HepG2 (cell line): Measurements from ENCODE around the gene PRKCZ. TPM values are rescaled to one million over a fixed set of nuclear protein-coding genes. Genes with fewer than 3 reads are reported as not detected.

Source experiments
- ARID2 ChIP-seq: sonication (generic); formaldehyde crosslinking; IDR thresholded peaks from 2 replicates; pipeline ENCODE4 v1.8.1; 2022; ENCODE audit warnings: mild to moderate bottlenecking, missing genetic modification reagents, borderline replicate concordance
- ATF1 ChIP-seq: IDR thresholded peaks from 2 replicates; pipeline ENCODE4 v1.6.1; 2016; ENCODE audit warnings: mild to moderate bottlenecking, control low read depth
- CEBPB ChIP-seq: IDR thresholded peaks from 2 replicates; pipeline ENCODE4 v1.6.1; 2011; ENCODE audit warnings: low read depth, low read length, improper control_type of control experiment, borderline replicate concordance
- ETV6 ChIP-seq: sonication (generic); formaldehyde crosslinking; conservative IDR thresholded peaks from 2 replicates; pipeline ENCODE4 v1.4.0; 2020; ENCODE audit warnings: missing genetic modification reagents
- GATAD2A ChIP-seq: IDR thresholded peaks from 2 replicates; pipeline ENCODE4 v1.6.1; 2016
- HOXA7 ChIP-seq: sonication (generic); formaldehyde crosslinking; IDR thresholded peaks from 2 replicates; pipeline ENCODE4 v1.8.1; 2022; ENCODE audit warnings: mild to moderate bottlenecking, missing genetic modification reagents, moderate library complexity
- IRF2 ChIP-seq: IDR thresholded peaks from 2 replicates; pipeline ENCODE4 v1.6.1; 2018; ENCODE audit warnings: missing genetic modification reagents, missing compliant biosample characterization
- KMT2B ChIP-seq: IDR thresholded peaks from 2 replicates; pipeline ENCODE4 v1.6.1; 2016; ENCODE audit warnings: missing genetic modification reagents, missing compliant biosample characterization
- PHF21A ChIP-seq: sonication (generic); formaldehyde crosslinking; IDR thresholded peaks from 2 replicates; pipeline ENCODE4 v1.5.0; 2020; ENCODE audit warnings: mild to moderate bottlenecking, missing genetic modification reagents
- SIX1 ChIP-seq: sonication (generic); formaldehyde crosslinking; IDR thresholded peaks from 2 replicates; pipeline ENCODE4 v1.4.0; 2020; ENCODE audit warnings: missing genetic modification reagents, borderline replicate concordance
- TEAD3 ChIP-seq: optimal IDR thresholded peaks from 2 replicates; pipeline ENCODE3; 2016; ENCODE audit warnings: borderline replicate concordance
- ZC3H4 ChIP-seq: sonication (generic); formaldehyde crosslinking; IDR thresholded peaks from 2 replicates; pipeline ENCODE4 v1.4.0; 2020; ENCODE audit warnings: missing genetic modification reagents, borderline replicate concordance
- ZFP36L1 ChIP-seq: sonication (generic); formaldehyde crosslinking; IDR thresholded peaks from 2 replicates; pipeline ENCODE4 v1.8.0; 2022; ENCODE audit warnings: mild to moderate bottlenecking, missing genetic modification reagents, moderate library complexity
- ZFY ChIP-seq: sonication (generic); formaldehyde crosslinking; IDR thresholded peaks from 2 replicates; pipeline ENCODE4 v1.4.0; 2020; ENCODE audit warnings: missing genetic modification reagents
- ZNF337 ChIP-seq: sonication (generic); formaldehyde crosslinking; IDR thresholded peaks from 2 replicates; pipeline ENCODE4 v1.5.1; 2020; ENCODE audit warnings: missing genetic modification reagents, low read depth, mild to moderate bottlenecking, borderline replicate concordance
- ZNF432 ChIP-seq: sonication (generic); formaldehyde crosslinking; IDR thresholded peaks from 2 replicates; pipeline ENCODE4 v1.5.0; 2020; ENCODE audit warnings: missing genetic modification reagents, mild to moderate bottlenecking, borderline replicate concordance
- ZNF598 ChIP-seq: sonication (generic); formaldehyde crosslinking; IDR thresholded peaks from 2 replicates; pipeline ENCODE4 v1.5.1; 2020; ENCODE audit warnings: mild to moderate bottlenecking, missing genetic modification reagents, borderline replicate concordance
- ZNF660 ChIP-seq: sonication (generic); formaldehyde crosslinking; IDR thresholded peaks from 2 replicates; pipeline ENCODE4 v1.5.1; 2020; ENCODE audit warnings: mild to moderate bottlenecking, low read depth, missing genetic modification reagents, borderline replicate concordance
- ZSCAN9 ChIP-seq: IDR thresholded peaks from 2 replicates; pipeline ENCODE4 v1.6.1; 2016; ENCODE audit warnings: borderline replicate concordance
- polyA plus RNA-seq, 8 experiments: library from polyadenylated mRNA; depleted of rRNA in 3 of 8; stranded (reverse) in 7 of 8; unstranded in 1 of 8; fragments of >200 nt; fragmentation: Illumina TruSeq in 4 of 8; extraction: Trizol in 4 of 8; gene quantifications; 2 replicates each; pipeline versions ENCODE4 v1.2.1 to v1.2.3, GENCODE V29; 2011 to 2016; ENCODE audit warnings: low read depth in 4 of 8, missing spikeins in 1 of 8, mixed read lengths in 1 of 8; ENCODE audit not compliant: insufficient read depth in 1 of 8
- total RNA-seq, 5 experiments: library from RNA; depleted of rRNA; stranded (reverse); fragments of >200 nt; fragmentation: Illumina TruSeq; extraction: Trizol; gene quantifications; 2 replicates each; pipeline ENCODE4 v1.2.3, GENCODE V29; 2016; ENCODE audit warnings: low read depth in 1 of 5
- TF ChIP-seq, protein P1 (sequence below): sonication (generic); formaldehyde crosslinking; conservative IDR thresholded peaks from 2 replicates; pipeline ENCODE4 v1.4.0; 2020; ENCODE audit warnings: mild to moderate bottlenecking, missing genetic modification reagents, moderate library complexity
- TF ChIP-seq, protein P2 (sequence below): sonication (generic); formaldehyde crosslinking; IDR thresholded peaks from 2 replicates; pipeline ENCODE4 v1.5.0; 2020; ENCODE audit warnings: mild to moderate bottlenecking, missing genetic modification reagents
- TF ChIP-seq, protein P3 (sequence below): sonication (generic); formaldehyde crosslinking; IDR thresholded peaks from 2 replicates; pipeline ENCODE4 v1.4.0; 2020; ENCODE audit warnings: missing genetic modification reagents

The PRKCZ gene
- total and polyA plus RNA-seq, 2 of the 13 experiments (the other 11 are each of a cell fraction or from before 2014, with no cell fraction given) = 34.7 to 85.2 TPM

- TF ChIP-seq, protein P1, sequence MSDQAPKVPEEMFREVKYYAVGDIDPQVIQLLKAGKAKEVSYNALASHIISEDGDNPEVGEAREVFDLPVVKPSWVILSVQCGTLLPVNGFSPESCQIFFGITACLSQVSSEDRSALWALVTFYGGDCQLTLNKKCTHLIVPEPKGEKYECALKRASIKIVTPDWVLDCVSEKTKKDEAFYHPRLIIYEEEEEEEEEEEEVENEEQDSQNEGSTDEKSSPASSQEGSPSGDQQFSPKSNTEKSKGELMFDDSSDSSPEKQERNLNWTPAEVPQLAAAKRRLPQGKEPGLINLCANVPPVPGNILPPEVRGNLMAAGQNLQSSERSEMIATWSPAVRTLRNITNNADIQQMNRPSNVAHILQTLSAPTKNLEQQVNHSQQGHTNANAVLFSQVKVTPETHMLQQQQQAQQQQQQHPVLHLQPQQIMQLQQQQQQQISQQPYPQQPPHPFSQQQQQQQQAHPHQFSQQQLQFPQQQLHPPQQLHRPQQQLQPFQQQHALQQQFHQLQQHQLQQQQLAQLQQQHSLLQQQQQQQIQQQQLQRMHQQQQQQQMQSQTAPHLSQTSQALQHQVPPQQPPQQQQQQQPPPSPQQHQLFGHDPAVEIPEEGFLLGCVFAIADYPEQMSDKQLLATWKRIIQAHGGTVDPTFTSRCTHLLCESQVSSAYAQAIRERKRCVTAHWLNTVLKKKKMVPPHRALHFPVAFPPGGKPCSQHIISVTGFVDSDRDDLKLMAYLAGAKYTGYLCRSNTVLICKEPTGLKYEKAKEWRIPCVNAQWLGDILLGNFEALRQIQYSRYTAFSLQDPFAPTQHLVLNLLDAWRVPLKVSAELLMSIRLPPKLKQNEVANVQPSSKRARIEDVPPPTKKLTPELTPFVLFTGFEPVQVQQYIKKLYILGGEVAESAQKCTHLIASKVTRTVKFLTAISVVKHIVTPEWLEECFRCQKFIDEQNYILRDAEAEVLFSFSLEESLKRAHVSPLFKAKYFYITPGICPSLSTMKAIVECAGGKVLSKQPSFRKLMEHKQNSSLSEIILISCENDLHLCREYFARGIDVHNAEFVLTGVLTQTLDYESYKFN = peak; percentile 67
- TF ChIP-seq ZSCAN9 = no peak
- TF ChIP-seq ZC3H4 (CRISPR knock-in tag) = no peak
- no peak for TF ChIP-seq SIX1 (CRISPR knock-in tag)
- TF ChIP-seq ZNF598 (CRISPR knock-in tag) = no peak
- TF ChIP-seq, protein P2, sequence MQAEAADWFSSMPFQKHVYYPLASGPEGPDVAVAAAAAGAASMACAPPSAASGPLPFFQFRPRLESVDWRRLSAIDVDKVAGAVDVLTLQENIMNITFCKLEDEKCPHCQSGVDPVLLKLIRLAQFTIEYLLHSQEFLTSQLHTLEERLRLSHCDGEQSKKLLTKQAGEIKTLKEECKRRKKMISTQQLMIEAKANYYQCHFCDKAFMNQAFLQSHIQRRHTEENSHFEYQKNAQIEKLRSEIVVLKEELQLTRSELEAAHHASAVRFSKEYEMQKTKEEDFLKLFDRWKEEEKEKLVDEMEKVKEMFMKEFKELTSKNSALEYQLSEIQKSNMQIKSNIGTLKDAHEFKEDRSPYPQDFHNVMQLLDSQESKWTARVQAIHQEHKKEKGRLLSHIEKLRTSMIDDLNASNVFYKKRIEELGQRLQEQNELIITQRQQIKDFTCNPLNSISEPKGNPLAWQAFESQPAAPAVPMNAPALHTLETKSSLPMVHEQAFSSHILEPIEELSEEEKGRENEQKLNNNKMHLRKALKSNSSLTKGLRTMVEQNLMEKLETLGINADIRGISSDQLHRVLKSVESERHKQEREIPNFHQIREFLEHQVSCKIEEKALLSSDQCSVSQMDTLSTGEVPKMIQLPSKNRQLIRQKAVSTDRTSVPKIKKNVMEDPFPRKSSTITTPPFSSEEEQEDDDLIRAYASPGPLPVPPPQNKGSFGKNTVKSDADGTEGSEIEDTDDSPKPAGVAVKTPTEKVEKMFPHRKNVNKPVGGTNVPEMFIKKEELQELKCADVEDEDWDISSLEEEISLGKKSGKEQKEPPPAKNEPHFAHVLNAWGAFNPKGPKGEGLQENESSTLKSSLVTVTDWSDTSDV (CRISPR knock-in tag) = no peak
- peak; percentile 35; the same call in 1 of the 2 replicates for TF ChIP-seq PHF21A (CRISPR knock-in tag)
- TF ChIP-seq IRF2 (CRISPR knock-in tag) = no peak
- TF ChIP-seq ZNF660 (CRISPR knock-in tag) = no peak
- peak; percentile 80; the same call in 1 of the 2 replicates for TF ChIP-seq GATAD2A (CRISPR knock-in tag)
- TF ChIP-seq, protein P3, sequence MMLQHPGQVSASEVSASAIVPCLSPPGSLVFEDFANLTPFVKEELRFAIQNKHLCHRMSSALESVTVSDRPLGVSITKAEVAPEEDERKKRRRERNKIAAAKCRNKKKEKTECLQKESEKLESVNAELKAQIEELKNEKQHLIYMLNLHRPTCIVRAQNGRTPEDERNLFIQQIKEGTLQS (CRISPR knock-in tag) = no peak
- no peak for TF ChIP-seq ARID2 (CRISPR knock-in tag)
- TF ChIP-seq ZNF337 (CRISPR knock-in tag) = no peak
- no peak for TF ChIP-seq ETV6
- peak; percentile 83; the same call in 1 of the 2 replicates for TF ChIP-seq ZFP36L1 (CRISPR knock-in tag)
- TF ChIP-seq ZFY (CRISPR knock-in tag) = no peak
- TF ChIP-seq KMT2B (CRISPR knock-in tag) = no peak
- no peak for TF ChIP-seq ZNF432 (CRISPR knock-in tag)
- peak; percentile 75 for TF ChIP-seq TEAD3 (CRISPR knock-in tag)
- TF ChIP-seq ATF1 (CRISPR knock-in tag) = 0 out of 2 replicates have a peak, but pooled peaks have one; percentile 14
- TF ChIP-seq HOXA7 (CRISPR knock-in tag) = no peak
- peak; percentile 87 for TF ChIP-seq CEBPB
Measured at GRCh38 chr1:2104621-2105427, 54.6 kb downstream of the PRKCZ start (continued).
